ENCODE data around the gene CNN1. TPM values are rescaled to one million over a fixed set of nuclear protein-coding genes. Genes with fewer than 3 reads are reported as not detected.

Gene CNN1
- total and polyA plus RNA-seq, 2 of the 13 experiments (the other 11 are each of a cell fraction or from before 2014, with no cell fraction given), result 0.70 to 1.1 TPM

DNA sequence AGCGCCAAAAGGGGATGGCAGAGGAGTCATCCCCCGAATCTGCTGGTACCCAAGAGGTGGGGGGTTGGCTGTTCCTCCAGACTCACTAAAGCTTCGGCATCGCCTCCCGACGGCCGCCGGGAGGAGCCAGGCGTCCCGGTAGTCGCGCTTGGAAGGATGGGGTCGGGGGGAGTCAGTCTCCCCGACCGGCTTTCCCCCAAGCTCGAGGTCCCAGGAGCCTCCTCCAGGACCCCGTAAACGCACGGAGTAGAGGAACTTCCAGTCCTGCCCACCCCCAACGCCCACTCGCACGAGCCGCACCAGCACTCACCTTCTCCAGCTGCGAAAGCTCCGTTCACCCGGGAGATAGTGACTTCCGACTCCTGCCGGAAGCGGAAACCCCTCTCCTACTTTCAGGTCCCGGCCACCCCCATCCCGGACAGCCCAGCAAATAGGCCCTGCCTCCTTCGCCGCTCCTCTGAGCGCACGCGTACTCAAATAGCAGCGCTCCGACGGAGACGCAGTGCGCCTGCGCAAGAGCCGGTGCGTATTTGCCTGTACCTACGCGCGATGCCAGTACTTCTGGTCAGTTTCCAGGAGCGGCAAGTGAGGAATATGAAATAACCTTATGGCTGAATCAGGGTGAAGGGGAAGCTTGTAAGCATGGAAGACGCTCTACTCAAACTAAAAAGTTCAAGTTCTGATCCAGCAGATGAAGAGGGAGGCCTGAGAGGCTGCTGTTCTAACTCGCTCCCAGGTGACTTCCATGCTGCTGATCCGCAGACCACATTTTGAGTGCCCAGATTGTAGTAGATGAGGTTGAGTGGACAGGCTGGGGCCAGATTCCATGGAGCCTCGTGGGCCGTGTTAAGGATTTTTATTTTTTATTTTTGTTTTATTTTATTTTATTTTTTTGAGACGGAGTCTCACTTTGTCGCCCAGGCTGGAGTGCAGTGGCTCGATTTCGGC is 20.5 kb downstream of the CNN1 start, which contains the start of gene ELOF1 (continued):
- TF ChIP-seq PRMT3 (CRISPR knock-in tag; IDR thresholded peaks at IDR 0.05; ENCODE audit: borderline replicate concordance, low read depth) (no peak), TBP (CRISPR knock-in tag; IDR thresholded peaks at IDR 0.05) (no peak), ZNF644 (CRISPR knock-in tag; IDR thresholded peaks at IDR 0.05; ENCODE audit: low read depth) (no peak), NR2F1 (CRISPR knock-in tag; IDR thresholded peaks at IDR 0.05) (no peak), ZNF577 (CRISPR knock-in tag; IDR thresholded peaks at IDR 0.05; ENCODE audit: borderline replicate concordance, low read depth) (no peak), NFE2L2 (IDR thresholded peaks at IDR 0.05; ENCODE audit: low read length) (no peak), HNF4G (IDR thresholded peaks at IDR 0.05; ENCODE audit: borderline replicate concordance, low read depth, low read length) (no peak), HNF4G (CRISPR knock-in tag; IDR thresholded peaks at IDR 0.05; ENCODE audit: borderline replicate concordance, low read depth) (no peak), NFIC (IDR thresholded peaks at IDR 0.05; ENCODE audit: low read length) (no peak), ZNF451 (CRISPR knock-in tag; IDR thresholded peaks at IDR 0.05) (no peak), MBD4 (IDR thresholded peaks at IDR 0.05; ENCODE audit: borderline replicate concordance, low read length) (no peak)
- TF ChIP-seq, protein P1, sequence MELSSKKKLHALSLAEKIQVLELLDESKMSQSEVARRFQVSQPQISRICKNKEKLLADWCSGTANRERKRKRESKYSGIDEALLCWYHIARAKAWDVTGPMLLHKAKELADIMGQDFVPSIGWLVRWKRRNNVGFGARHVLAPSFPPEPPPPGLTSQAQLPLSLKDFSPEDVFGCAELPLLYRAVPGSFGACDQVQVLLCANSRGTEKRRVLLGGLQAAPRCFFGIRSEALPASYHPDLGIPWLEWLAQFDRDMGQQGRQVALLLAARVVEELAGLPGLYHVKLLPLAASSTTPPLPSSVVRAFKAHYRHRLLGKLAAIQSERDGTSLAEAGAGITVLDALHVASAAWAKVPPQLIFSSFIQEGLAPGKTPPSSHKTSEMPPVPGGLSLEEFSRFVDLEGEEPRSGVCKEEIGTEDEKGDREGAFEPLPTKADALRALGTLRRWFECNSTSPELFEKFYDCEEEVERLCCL (CRISPR knock-in tag; IDR thresholded peaks at IDR 0.05; ENCODE audit: borderline replicate concordance), result no peak
- TF ChIP-seq, protein P2, sequence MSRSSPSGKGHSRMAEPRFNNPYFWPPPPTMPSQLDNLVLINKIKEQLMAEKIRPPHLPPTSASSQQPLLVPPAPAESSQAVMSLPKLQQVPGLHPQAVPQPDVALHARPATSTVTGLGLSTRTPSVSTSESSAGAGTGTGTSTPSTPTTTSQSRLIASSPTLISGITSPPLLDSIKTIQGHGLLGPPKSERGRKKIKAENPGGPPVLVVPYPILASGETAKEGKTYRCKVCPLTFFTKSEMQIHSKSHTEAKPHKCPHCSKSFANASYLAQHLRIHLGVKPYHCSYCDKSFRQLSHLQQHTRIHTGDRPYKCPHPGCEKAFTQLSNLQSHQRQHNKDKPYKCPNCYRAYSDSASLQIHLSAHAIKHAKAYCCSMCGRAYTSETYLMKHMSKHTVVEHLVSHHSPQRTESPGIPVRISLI (CRISPR knock-in tag; IDR thresholded peaks at IDR 0.05; ENCODE audit: borderline replicate concordance), result no peak; the same call in 1 of the 2 replicates
- TF ChIP-seq, protein P3, sequence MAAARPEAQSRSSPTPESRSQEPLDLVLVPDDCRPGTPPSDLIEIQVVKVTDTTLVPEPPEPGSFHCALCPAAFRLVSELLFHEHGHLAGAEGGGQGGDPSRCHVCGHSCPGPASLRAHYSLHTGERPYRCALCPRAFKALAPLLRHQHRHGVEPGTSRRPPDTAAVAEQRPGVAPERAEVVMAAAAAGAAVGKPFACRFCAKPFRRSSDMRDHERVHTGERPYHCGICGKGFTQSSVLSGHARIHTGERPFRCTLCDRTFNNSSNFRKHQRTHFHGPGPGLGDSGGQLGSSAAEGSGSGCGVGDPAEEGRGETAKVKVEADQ (CRISPR knock-in tag; IDR thresholded peaks at IDR 0.05; ENCODE audit: borderline replicate concordance), result no peak; the same call in 1 of the 2 replicates
- TF ChIP-seq, protein P4, sequence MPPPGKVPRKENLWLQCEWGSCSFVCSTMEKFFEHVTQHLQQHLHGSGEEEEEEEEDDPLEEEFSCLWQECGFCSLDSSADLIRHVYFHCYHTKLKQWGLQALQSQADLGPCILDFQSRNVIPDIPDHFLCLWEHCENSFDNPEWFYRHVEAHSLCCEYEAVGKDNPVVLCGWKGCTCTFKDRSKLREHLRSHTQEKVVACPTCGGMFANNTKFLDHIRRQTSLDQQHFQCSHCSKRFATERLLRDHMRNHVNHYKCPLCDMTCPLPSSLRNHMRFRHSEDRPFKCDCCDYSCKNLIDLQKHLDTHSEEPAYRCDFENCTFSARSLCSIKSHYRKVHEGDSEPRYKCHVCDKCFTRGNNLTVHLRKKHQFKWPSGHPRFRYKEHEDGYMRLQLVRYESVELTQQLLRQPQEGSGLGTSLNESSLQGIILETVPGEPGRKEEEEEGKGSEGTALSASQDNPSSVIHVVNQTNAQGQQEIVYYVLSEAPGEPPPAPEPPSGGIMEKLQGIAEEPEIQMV (CRISPR knock-in tag; IDR thresholded peaks at IDR 0.05; ENCODE audit: low read depth), result no peak
- TF ChIP-seq, protein P5, sequence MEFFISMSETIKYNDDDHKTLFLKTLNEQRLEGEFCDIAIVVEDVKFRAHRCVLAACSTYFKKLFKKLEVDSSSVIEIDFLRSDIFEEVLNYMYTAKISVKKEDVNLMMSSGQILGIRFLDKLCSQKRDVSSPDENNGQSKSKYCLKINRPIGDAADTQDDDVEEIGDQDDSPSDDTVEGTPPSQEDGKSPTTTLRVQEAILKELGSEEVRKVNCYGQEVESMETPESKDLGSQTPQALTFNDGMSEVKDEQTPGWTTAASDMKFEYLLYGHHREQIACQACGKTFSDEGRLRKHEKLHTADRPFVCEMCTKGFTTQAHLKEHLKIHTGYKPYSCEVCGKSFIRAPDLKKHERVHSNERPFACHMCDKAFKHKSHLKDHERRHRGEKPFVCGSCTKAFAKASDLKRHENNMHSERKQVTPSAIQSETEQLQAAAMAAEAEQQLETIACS (CRISPR knock-in tag; IDR thresholded peaks at IDR 0.05), result no peak
- TF ChIP-seq, protein P6, sequence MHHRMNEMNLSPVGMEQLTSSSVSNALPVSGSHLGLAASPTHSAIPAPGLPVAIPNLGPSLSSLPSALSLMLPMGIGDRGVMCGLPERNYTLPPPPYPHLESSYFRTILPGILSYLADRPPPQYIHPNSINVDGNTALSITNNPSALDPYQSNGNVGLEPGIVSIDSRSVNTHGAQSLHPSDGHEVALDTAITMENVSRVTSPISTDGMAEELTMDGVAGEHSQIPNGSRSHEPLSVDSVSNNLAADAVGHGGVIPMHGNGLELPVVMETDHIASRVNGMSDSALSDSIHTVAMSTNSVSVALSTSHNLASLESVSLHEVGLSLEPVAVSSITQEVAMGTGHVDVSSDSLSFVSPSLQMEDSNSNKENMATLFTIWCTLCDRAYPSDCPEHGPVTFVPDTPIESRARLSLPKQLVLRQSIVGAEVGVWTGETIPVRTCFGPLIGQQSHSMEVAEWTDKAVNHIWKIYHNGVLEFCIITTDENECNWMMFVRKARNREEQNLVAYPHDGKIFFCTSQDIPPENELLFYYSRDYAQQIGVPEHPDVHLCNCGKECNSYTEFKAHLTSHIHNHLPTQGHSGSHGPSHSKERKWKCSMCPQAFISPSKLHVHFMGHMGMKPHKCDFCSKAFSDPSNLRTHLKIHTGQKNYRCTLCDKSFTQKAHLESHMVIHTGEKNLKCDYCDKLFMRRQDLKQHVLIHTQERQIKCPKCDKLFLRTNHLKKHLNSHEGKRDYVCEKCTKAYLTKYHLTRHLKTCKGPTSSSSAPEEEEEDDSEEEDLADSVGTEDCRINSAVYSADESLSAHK (CRISPR knock-in tag; IDR thresholded peaks at IDR 0.05; ENCODE audit: borderline replicate concordance), result no peak

All from HepG2 (cell line).